A549 (cell line): Measurements from ENCODE around the gene UFC1.

Source experiments
- JUN ChIP-seq, 2 experiments: fragments of >200 bp; sonication (Bioruptor Twin); formaldehyde crosslinking; IDR thresholded peaks; 2 replicates in 1 of 2; 3 replicates in 1 of 2; pipeline ENCODE4 v1.6.1; 2016 to 2017
- TF ChIP-seq, protein P1 (sequence below): fragments of >200 bp; sonication (Bioruptor Twin); formaldehyde crosslinking; IDR thresholded peaks from 3 replicates; pipeline ENCODE4 v1.5.1; 2016

GRCh38 chr1:161160671-161161145 lies 6.9 kb downstream of the UFC1 start:
- no peak for TF ChIP-seq JUN (IDR thresholded peaks at IDR 0.05)
- TF ChIP-seq, protein P1, sequence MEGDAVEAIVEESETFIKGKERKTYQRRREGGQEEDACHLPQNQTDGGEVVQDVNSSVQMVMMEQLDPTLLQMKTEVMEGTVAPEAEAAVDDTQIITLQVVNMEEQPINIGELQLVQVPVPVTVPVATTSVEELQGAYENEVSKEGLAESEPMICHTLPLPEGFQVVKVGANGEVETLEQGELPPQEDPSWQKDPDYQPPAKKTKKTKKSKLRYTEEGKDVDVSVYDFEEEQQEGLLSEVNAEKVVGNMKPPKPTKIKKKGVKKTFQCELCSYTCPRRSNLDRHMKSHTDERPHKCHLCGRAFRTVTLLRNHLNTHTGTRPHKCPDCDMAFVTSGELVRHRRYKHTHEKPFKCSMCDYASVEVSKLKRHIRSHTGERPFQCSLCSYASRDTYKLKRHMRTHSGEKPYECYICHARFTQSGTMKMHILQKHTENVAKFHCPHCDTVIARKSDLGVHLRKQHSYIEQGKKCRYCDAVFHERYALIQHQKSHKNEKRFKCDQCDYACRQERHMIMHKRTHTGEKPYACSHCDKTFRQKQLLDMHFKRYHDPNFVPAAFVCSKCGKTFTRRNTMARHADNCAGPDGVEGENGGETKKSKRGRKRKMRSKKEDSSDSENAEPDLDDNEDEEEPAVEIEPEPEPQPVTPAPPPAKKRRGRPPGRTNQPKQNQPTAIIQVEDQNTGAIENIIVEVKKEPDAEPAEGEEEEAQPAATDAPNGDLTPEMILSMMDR: no peak
